HuH-7 (cell line): ENCODE data around the gene OCA2.

ENCODE experiments used
- DNase-seq: peaks from one replicate; pipeline ENCODE4 v3.0.0; 2011; ENCODE audit warnings: low spot score

OCA2 gene

DNA sequence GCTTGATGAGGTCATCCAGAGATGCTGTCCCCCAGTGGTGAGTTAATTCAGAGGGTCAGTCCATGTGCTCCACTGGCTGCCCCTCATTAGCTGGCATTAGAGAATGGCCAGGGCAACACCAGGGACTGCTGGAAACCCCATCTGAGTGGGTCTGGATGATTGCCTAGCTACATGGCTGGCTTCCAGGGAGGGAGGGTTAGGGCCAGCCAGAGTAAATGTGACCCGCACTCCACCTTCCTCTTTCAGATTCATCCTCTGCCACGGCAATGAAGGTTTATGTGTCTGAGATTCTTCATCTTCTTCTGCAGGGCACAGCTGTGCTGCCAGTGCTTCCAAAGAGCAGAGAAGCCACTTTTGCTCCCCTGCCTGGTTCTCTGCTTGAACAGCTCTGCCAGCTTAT lies 391.9 kb downstream of the OCA2 start:
- no peak for DNase-seq

DNA sequence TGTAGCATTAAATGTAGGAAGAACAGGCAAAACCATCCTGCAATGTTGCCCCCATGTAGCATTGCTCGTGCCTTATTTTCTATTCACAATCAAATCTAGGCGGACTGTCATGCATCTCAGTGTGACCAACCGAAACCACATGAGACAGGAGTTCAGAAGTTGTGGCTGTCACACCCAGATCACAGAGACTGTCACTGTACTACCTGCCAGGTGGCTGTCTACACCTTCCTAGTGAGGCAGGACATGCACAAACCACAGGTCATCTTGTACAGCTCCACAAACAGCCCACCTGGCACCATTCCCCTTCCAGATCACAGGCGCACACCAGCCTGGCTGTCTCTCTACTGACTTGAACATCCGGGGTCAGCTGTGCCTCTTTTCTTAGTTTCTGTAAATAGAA lies 392.8 kb downstream of the OCA2 start:
- DNase-seq, result no peak

DNA sequence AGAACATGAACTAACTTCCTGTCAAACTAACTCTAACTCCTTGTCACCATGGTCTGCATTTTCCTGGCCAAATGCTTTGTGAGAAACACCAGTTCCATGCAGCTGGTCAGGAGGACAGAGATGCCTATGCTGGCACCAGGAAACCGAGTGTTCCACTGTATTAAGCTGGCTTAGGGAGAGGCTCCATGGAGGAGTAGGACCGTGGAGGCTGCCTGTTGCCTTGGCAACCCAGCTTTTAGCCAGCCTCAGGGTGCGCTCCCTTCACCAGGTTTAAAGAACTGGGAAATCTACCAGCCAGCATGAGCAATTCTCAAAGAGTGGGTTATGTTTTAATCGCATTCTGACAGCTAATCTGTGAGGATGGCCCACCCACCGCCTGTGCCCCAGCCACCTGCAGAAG lies 394.1 kb downstream of the OCA2 start:
- no peak for DNase-seq
